ENCODE data around the gene LRIG1. TPM values are rescaled to one million over a fixed set of nuclear protein-coding genes. Genes with fewer than 3 reads are reported as not detected.

LRIG1 gene
- total and polyA plus RNA-seq, 9 of the 15 experiments (the other 6 are each of a cell fraction or from before 2014, with no cell fraction given): 0.05 to 0.38 (median 0.13) TPM; not detected in 3

GRCh38 chr3:66442254-66443117 lies 58.3 kb downstream of the LRIG1 start (continued):
- TF ChIP-seq BRF2 (IDR thresholded peaks at IDR 0.05; ENCODE audit: borderline replicate concordance, insufficient read depth, insufficient read length) (no peak), HIVEP1 (CRISPR knock-in tag; IDR thresholded peaks at IDR 0.05) (no peak), GATAD2B (IDR thresholded peaks at IDR 0.05; ENCODE audit: borderline replicate concordance) (no peak), AFF4 (CRISPR knock-in tag; IDR thresholded peaks at IDR 0.05) (no peak), PTTG1 (tag; IDR thresholded peaks at IDR 0.05; ENCODE audit: low read depth) (no peak), TAF7 (tag; IDR thresholded peaks at IDR 0.05) (no peak), FIP1L1 (IDR thresholded peaks at IDR 0.05; ENCODE audit: low read depth, low read length, poor library complexity, severe bottlenecking) (no peak), SPI1 (IDR thresholded peaks at IDR 0.05; ENCODE audit: borderline replicate concordance, low read depth, low read length) (0 out of 2 replicates have a peak, but pooled peaks have one; percentile 4), FOXA3 (CRISPR knock-in tag; conservative IDR thresholded peaks at IDR 0.05 in 1 of 2, IDR thresholded peaks at IDR 0.05 in 1 of 2) (no peak), NCOA2 (IDR thresholded peaks at IDR 0.05; ENCODE audit: partially characterized antibody in 2 of 2) (no peak), RUNX1 (IDR thresholded peaks at IDR 0.05; ENCODE audit: low read depth) (no peak), NR4A1 (CRISPR knock-in tag; IDR thresholded peaks at IDR 0.05) (no peak), NR4A1 (tag; IDR thresholded peaks at IDR 0.05) (no peak), C11orf30 (IDR thresholded peaks at IDR 0.05; ENCODE audit: low read depth) (0 out of 2 replicates have a peak, but pooled peaks have one; percentile 4), RFX1 (IDR thresholded peaks at IDR 0.05) (no peak), ZNF311 (CRISPR knock-in tag; IDR thresholded peaks at IDR 0.05) (no peak)
- TF ChIP-seq, protein P1, sequence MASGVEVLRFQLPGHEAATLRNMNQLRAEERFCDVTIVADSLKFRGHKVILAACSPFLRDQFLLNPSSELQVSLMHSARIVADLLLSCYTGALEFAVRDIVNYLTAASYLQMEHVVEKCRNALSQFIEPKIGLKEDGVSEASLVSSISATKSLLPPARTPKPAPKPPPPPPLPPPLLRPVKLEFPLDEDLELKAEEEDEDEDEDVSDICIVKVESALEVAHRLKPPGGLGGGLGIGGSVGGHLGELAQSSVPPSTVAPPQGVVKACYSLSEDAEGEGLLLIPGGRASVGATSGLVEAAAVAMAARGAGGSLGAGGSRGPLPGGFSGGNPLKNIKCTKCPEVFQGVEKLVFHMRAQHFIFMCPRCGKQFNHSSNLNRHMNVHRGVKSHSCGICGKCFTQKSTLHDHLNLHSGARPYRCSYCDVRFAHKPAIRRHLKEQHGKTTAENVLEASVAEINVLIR (CRISPR knock-in tag; IDR thresholded peaks at IDR 0.05): no peak
- TF ChIP-seq, protein P2, sequence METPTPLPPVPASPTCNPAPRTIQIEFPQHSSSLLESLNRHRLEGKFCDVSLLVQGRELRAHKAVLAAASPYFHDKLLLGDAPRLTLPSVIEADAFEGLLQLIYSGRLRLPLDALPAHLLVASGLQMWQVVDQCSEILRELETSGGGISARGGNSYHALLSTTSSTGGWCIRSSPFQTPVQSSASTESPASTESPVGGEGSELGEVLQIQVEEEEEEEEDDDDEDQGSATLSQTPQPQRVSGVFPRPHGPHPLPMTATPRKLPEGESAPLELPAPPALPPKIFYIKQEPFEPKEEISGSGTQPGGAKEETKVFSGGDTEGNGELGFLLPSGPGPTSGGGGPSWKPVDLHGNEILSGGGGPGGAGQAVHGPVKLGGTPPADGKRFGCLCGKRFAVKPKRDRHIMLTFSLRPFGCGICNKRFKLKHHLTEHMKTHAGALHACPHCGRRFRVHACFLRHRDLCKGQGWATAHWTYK (CRISPR knock-in tag; IDR thresholded peaks at IDR 0.05): no peak
